Measurements from ENCODE around the gene SSBP3.

Gene SSBP3

DNA sequence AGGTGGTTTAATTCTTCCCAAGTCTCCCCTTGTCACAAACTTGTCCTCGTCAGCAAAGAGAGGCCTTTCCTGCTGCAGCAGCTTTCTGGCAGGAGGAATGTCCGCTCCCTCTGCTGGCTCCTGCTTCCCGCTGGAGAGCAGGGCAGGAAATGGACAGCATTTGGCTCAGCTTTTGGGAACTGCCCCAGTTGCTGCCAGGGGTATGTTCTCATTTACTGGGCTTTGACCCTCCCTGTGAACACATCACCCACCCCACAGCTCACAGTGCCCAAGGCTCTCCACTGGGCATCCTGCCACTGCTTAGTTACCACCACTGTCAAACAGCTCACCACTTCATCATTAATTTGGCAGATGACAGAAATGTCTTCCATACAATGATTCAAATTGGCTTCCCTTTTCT is 130.8 kb downstream of the SSBP3 start:
- ATAC-seq (ENCODE audit: insufficient read depth, low read depth) (no peak), DNase-seq (no peak)
- no peaks in the 10 kb centered on the region for H3K9me3 ChIP-seq (ENCODE audit: insufficient read depth, low read length, severe bottlenecking)
- peaks cover 71% of the 10 kb centered on the region for H3K79me2 ChIP-seq (ENCODE audit: insufficient read depth, low read length)
- no peak overlapping the region for H3K27ac ChIP-seq (ENCODE audit: low read length)
- TF ChIP-seq, protein P1, sequence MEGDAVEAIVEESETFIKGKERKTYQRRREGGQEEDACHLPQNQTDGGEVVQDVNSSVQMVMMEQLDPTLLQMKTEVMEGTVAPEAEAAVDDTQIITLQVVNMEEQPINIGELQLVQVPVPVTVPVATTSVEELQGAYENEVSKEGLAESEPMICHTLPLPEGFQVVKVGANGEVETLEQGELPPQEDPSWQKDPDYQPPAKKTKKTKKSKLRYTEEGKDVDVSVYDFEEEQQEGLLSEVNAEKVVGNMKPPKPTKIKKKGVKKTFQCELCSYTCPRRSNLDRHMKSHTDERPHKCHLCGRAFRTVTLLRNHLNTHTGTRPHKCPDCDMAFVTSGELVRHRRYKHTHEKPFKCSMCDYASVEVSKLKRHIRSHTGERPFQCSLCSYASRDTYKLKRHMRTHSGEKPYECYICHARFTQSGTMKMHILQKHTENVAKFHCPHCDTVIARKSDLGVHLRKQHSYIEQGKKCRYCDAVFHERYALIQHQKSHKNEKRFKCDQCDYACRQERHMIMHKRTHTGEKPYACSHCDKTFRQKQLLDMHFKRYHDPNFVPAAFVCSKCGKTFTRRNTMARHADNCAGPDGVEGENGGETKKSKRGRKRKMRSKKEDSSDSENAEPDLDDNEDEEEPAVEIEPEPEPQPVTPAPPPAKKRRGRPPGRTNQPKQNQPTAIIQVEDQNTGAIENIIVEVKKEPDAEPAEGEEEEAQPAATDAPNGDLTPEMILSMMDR (IDR thresholded peaks at IDR 0.05; ENCODE audit: borderline replicate concordance, extremely low read depth, low read length, poor library complexity, severe bottlenecking), result no peak
- no peak for TF ChIP-seq EZH2 (IDR thresholded peaks at IDR 0.05; ENCODE audit: borderline replicate concordance, low read depth, low read length, severe bottlenecking)
- H3K36me3 ChIP-seq (ENCODE audit: insufficient read depth, low read length), result peaks cover 82% of the 10 kb centered on the region
- H2AFZ ChIP-seq (ENCODE audit: low read depth, low read length), result no peak overlapping the region
- H3K27me3 ChIP-seq (ENCODE audit: insufficient read depth, low read length, poor library complexity), result no peaks in the 10 kb centered on the region
- H3K4me3 ChIP-seq (ENCODE audit: low read depth in 1 of 2, low read length in 2 of 2), result no peak overlapping the region
- H4K20me1 ChIP-seq (ENCODE audit: insufficient read depth, low read length), result peaks cover 62% of the 10 kb centered on the region
- no peak overlapping the region for H3K9ac ChIP-seq (ENCODE audit: low read depth, low read length)
- no peak overlapping the region for H3K4me2 ChIP-seq (ENCODE audit: insufficient read depth, low read length)
- H3K4me1 ChIP-seq (ENCODE audit: insufficient read depth, low read length), result peaks cover 2% of the 10 kb centered on the region; the same call in 1 of the 2 replicates

DNA sequence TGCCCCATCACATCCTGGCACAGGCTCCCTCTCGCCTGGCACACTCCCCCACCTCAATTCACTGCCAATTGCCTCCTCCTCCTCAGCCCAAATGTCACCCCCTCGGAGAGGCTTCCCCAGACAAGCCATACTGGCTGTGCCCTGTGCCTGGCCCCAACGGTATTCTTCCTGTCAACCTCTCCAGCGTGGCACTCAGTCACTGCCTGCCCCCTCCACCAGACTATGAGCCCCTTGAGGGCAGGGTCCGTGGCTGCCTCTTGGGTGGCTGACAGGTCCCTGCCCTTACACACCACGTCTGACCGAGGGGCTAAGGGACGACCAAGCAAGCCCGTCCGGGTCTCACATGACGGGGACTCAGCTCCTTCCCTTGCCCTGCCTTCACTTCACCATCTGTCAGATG is 131.3 kb downstream of the SSBP3 start:
- peaks cover 66% of the 10 kb centered on the region for H4K20me1 ChIP-seq (ENCODE audit: insufficient read depth, low read length)
- TF ChIP-seq, protein P1 (IDR thresholded peaks at IDR 0.05; ENCODE audit: borderline replicate concordance, extremely low read depth, low read length, poor library complexity, severe bottlenecking), result no peak
- TF ChIP-seq EZH2 (IDR thresholded peaks at IDR 0.05; ENCODE audit: borderline replicate concordance, low read depth, low read length, severe bottlenecking), result no peak

DNA sequence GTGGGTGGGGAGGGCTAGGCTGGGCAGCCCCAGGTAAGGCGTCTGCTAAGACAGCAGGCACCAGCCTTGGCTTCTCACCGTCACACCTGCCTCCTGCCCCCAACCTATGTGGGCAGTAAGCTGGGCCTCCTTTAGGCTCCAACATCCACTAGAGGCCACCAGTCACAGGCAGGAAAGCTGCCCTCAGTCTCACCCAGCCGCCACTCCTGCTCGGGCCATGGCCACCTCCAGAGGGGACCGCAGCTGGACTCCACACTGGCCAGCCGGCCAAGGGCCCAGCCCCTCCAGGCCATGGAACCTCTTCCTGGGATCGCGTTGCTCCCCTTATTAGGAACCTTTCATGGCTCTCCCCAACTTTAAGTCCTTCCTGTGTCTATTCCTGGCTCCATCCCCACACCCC is 131.7 kb downstream of the SSBP3 start:
- H3K36me3 ChIP-seq (ENCODE audit: insufficient read depth, low read length), result peaks cover 81% of the 10 kb centered on the region
- H3K27ac ChIP-seq (ENCODE audit: low read length), result no peak overlapping the region
- H3K9me3 ChIP-seq (ENCODE audit: insufficient read depth, low read length, severe bottlenecking), result no peaks in the 10 kb centered on the region
- no peak overlapping the region for H3K4me2 ChIP-seq (ENCODE audit: insufficient read depth, low read length)
- no peak overlapping the region for H2AFZ ChIP-seq (ENCODE audit: low read depth, low read length)
- no peak overlapping the region for H3K9ac ChIP-seq (ENCODE audit: low read depth, low read length)
- no peak overlapping the region for H3K4me3 ChIP-seq (ENCODE audit: low read depth in 1 of 2, low read length in 2 of 2)
- TF ChIP-seq, protein P1 (IDR thresholded peaks at IDR 0.05; ENCODE audit: borderline replicate concordance, extremely low read depth, low read length, poor library complexity, severe bottlenecking), result no peak
- TF ChIP-seq EZH2 (IDR thresholded peaks at IDR 0.05; ENCODE audit: borderline replicate concordance, low read depth, low read length, severe bottlenecking), result no peak
- H3K79me2 ChIP-seq (ENCODE audit: insufficient read depth, low read length), result peaks cover 73% of the 10 kb centered on the region
- DNase-seq (no peak), ATAC-seq (ENCODE audit: insufficient read depth, low read depth) (no peak)
- H3K27me3 ChIP-seq (ENCODE audit: insufficient read depth, low read length, poor library complexity), result no peaks in the 10 kb centered on the region
- peaks cover 2% of the 10 kb centered on the region; the same call in 1 of the 2 replicates for H3K4me1 ChIP-seq (ENCODE audit: insufficient read depth, low read length)
- peaks cover 71% of the 10 kb centered on the region for H4K20me1 ChIP-seq (ENCODE audit: insufficient read depth, low read length)

More for the DNA sequence above, 131.3 kb downstream of the SSBP3 start:
- Histone ChIP-seq H3K27me3 (ENCODE audit: insufficient read depth, low read length, poor library complexity) (no peaks in the 10 kb centered on the region), H3K27ac (ENCODE audit: low read length) (no peak overlapping the region), H3K79me2 (ENCODE audit: insufficient read depth, low read length) (peaks cover 72% of the 10 kb centered on the region), H3K4me1 (ENCODE audit: insufficient read depth, low read length) (peaks cover 2% of the 10 kb centered on the region; the same call in 1 of the 2 replicates), H3K36me3 (ENCODE audit: insufficient read depth, low read length) (peaks cover 82% of the 10 kb centered on the region), H3K4me3 (ENCODE audit: low read depth in 1 of 2, low read length in 2 of 2) (no peak overlapping the region), H3K9ac (ENCODE audit: low read depth, low read length) (no peak overlapping the region), H3K4me2 (ENCODE audit: insufficient read depth, low read length) (no peak overlapping the region), H2AFZ (ENCODE audit: low read depth, low read length) (no peak overlapping the region), H3K9me3 (ENCODE audit: insufficient read depth, low read length, severe bottlenecking) (no peaks in the 10 kb centered on the region)
- DNase-seq (no peak), ATAC-seq (ENCODE audit: insufficient read depth, low read depth) (no peak)

DNA sequence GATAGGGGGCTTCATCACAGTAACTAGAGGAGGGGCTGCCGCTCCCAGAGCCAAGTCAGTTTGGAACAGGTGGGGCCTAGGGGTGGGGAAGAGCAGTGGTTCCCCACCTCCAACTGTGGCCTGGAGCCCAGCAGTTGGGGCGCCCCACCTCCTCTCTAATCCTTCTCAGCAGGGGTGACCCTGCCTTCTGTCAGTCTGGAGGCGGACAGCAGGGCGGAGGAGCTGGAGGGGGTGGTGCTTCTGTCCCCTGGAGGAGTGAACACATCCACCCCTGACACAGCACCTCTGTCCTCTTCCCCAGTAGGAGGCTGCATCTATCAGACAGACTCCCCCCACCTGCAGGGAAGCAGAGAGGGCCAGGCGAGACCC is 132.4 kb downstream of the SSBP3 start:
- no peak overlapping the region for H3K4me2 ChIP-seq (ENCODE audit: insufficient read depth, low read length)
- no peak overlapping the region for H3K4me3 ChIP-seq (ENCODE audit: low read depth in 1 of 2, low read length in 2 of 2)
- H2AFZ ChIP-seq (ENCODE audit: low read depth, low read length), result no peak overlapping the region
- H3K9ac ChIP-seq (ENCODE audit: low read depth, low read length), result no peak overlapping the region
- H3K79me2 ChIP-seq (ENCODE audit: insufficient read depth, low read length), result peaks cover 73% of the 10 kb centered on the region
- no peaks in the 10 kb centered on the region for H3K27me3 ChIP-seq (ENCODE audit: insufficient read depth, low read length, poor library complexity)
- H3K36me3 ChIP-seq (ENCODE audit: insufficient read depth, low read length), result peaks cover 75% of the 10 kb centered on the region
- no peak overlapping the region for H3K27ac ChIP-seq (ENCODE audit: low read length)
- ATAC-seq (ENCODE audit: insufficient read depth, low read depth) (peak; percentile 8; the same call in 1 of the 3 replicates), DNase-seq (no peak)
- no peaks in the 10 kb centered on the region for H3K9me3 ChIP-seq (ENCODE audit: insufficient read depth, low read length, severe bottlenecking)
- peaks cover 2% of the 10 kb centered on the region; the same call in 1 of the 2 replicates for H3K4me1 ChIP-seq (ENCODE audit: insufficient read depth, low read length)
- H4K20me1 ChIP-seq (ENCODE audit: insufficient read depth, low read length), result peaks cover 65% of the 10 kb centered on the region
- TF ChIP-seq, protein P1 (IDR thresholded peaks at IDR 0.05; ENCODE audit: borderline replicate concordance, extremely low read depth, low read length, poor library complexity, severe bottlenecking), result no peak
- TF ChIP-seq EZH2 (IDR thresholded peaks at IDR 0.05; ENCODE audit: borderline replicate concordance, low read depth, low read length, severe bottlenecking), result no peak

Data from DND-41 (cell line).